Measurements from ENCODE around the gene ANOS1.

ANOS1 gene

DNA sequence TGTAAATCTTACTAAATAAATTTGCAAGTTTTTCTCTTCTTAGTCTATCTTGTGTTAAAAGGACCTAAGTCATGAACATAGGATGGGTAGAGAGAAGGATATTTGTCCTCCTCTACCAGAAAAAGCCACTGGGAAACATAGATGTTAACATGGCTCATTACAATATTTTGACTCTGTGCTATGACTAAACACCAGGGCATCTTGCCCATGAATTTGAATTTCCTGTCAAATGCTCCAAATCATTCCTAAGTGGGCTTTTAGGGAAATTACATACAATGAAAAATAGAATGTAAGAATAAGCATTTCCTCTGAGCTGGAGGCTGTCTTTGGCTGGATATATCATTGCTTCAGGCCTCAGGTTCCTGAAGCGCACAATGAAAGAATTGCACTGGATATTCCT lies 39.1 kb downstream of the ANOS1 start:
- Histone ChIP-seq H3K9ac (ENCODE audit: low read length) (no peak overlapping the region), H3K4ac (ENCODE audit: low read depth, low read length) (no peak overlapping the region), H2BK120ac (ENCODE audit: insufficient read depth, low read length, poor library complexity) (no peak overlapping the region), H2AK5ac (ENCODE audit: low read length) (no peak overlapping the region), H3K9me3 (ENCODE audit: insufficient read depth, low read depth, low read length) (no peaks in the 10 kb centered on the region), H3K4me1 (ENCODE audit: control insufficient read depth in 1 of 2, insufficient read depth in 2 of 2, low read length in 2 of 2) (no peaks in the 10 kb centered on the region), H2BK12ac (ENCODE audit: low read length) (no peak overlapping the region), H4K12ac (ENCODE audit: low read depth, low read length) (no peak overlapping the region), H3K4me3 (ENCODE audit: low read depth, low read length) (no peak overlapping the region), H2BK5ac (ENCODE audit: low read depth, low read length, poor library complexity) (no peak overlapping the region), H3K36me3 (ENCODE audit: control insufficient read depth in 1 of 2, insufficient read depth in 2 of 2, low read length in 2 of 2) (no peaks in the 10 kb centered on the region), H2AFZ (ENCODE audit: insufficient read depth, low read length, poor library complexity) (no peak overlapping the region), H3K14ac (ENCODE audit: low read length) (no peak overlapping the region), H3K27ac (ENCODE audit: low read depth, low read length) (no peak overlapping the region), H3K4me2 (ENCODE audit: low read length) (no peak overlapping the region), H3K27me3 (ENCODE audit: insufficient read depth, low read length) (no peaks in the 10 kb centered on the region), H3K23ac (ENCODE audit: low read length) (no peak overlapping the region), H3K79me2 (ENCODE audit: control insufficient read depth, insufficient read depth, low read length, poor library complexity) (no peaks in the 10 kb centered on the region), H3K79me1 (ENCODE audit: low read length) (no peaks in the 10 kb centered on the region), H4K91ac (ENCODE audit: low read depth, low read length) (no peak overlapping the region), H3K18ac (ENCODE audit: low read length) (no peak overlapping the region), H4K8ac (ENCODE audit: low read depth, low read length) (no peak overlapping the region)
- DNase-seq, result no peak
- no CpG with 5 or more reads among the region's 1 CpG for WGBS (ENCODE audit: extremely low coverage, insufficient coverage, insufficient read length)

DNA sequence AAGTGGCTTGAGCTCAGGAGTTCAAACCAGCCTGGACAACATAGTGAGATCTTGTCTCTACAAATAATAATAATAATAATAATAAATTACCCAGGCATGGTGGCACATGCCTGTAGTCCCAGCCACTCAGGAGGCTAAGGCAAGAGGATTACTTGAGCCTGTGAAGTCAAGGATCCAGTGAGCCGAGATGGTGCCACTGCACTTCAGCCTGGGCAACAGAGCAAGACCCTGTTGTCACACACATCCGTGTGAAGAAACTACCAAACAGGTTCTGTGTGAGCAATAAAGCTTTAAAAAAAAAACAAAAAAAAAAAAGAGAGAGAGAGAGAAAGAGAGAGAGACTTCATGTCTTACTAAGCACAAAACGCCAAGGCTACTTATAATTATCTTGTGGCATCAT lies 42.5 kb downstream of the ANOS1 start:
- no peaks in the 10 kb centered on the region for H3K27me3 ChIP-seq (ENCODE audit: insufficient read depth, low read length)
- H3K36me3 ChIP-seq (ENCODE audit: control insufficient read depth in 1 of 2, insufficient read depth in 2 of 2, low read length in 2 of 2), result no peaks in the 10 kb centered on the region
- H2BK12ac ChIP-seq (ENCODE audit: low read length), result no peak overlapping the region
- no peak overlapping the region for H3K27ac ChIP-seq (ENCODE audit: low read depth, low read length)
- no peak overlapping the region for H2AK5ac ChIP-seq (ENCODE audit: low read length)
- WGBS (ENCODE audit: extremely low coverage, insufficient coverage, insufficient read length), result no CpG with 5 or more reads among the region's 3 CpGs
- H3K4ac ChIP-seq (ENCODE audit: low read depth, low read length), result no peak overlapping the region
- no peak overlapping the region for H4K12ac ChIP-seq (ENCODE audit: low read depth, low read length)
- no peak overlapping the region for H2BK5ac ChIP-seq (ENCODE audit: low read depth, low read length, poor library complexity)
- H3K79me2 ChIP-seq (ENCODE audit: control insufficient read depth, insufficient read depth, low read length, poor library complexity), result no peaks in the 10 kb centered on the region
- no peaks in the 10 kb centered on the region for H3K79me1 ChIP-seq (ENCODE audit: low read length)
- H4K8ac ChIP-seq (ENCODE audit: low read depth, low read length), result no peak overlapping the region
- H3K4me3 ChIP-seq (ENCODE audit: low read depth, low read length), result no peak overlapping the region
- H3K4me2 ChIP-seq (ENCODE audit: low read length), result no peak overlapping the region
- no peak overlapping the region for H2AFZ ChIP-seq (ENCODE audit: insufficient read depth, low read length, poor library complexity)
- no peak overlapping the region for H3K9ac ChIP-seq (ENCODE audit: low read length)
- no peak overlapping the region for H3K23ac ChIP-seq (ENCODE audit: low read length)
- no peak overlapping the region for H2BK120ac ChIP-seq (ENCODE audit: insufficient read depth, low read length, poor library complexity)
- no peak overlapping the region for H3K18ac ChIP-seq (ENCODE audit: low read length)
- no peak overlapping the region for H3K14ac ChIP-seq (ENCODE audit: low read length)
- no peaks in the 10 kb centered on the region for H3K4me1 ChIP-seq (ENCODE audit: control insufficient read depth in 1 of 2, insufficient read depth in 2 of 2, low read length in 2 of 2)
- no peak overlapping the region for H4K91ac ChIP-seq (ENCODE audit: low read depth, low read length)
- no peak for DNase-seq
- no peaks in the 10 kb centered on the region for H3K9me3 ChIP-seq (ENCODE audit: insufficient read depth, low read depth, low read length)

DNA sequence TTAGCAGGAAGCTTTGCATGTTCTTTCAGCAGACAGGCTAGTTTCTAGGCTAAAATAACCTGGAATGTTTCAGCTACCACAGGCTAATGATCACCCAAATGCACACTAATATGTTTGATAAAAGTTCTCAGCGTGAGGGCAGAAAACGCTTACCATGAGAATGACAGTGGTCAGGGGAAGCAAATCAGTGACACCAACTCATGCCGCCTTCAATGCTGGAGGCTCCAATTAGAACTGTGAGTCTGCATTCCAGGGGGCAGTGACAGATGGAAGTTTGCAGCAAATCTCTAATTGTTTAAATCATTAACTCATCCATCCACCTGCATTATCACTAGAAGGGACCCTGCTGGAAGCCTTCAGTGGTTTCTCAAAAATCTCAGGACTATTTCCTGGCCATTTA lies 43.2 kb downstream of the ANOS1 start:
- H3K4me2 ChIP-seq (ENCODE audit: low read length), result no peak overlapping the region
- H3K18ac ChIP-seq (ENCODE audit: low read length), result no peak overlapping the region
- no peak overlapping the region for H3K23ac ChIP-seq (ENCODE audit: low read length)
- no peak for DNase-seq
- H3K9me3 ChIP-seq (ENCODE audit: insufficient read depth, low read depth, low read length), result no peaks in the 10 kb centered on the region
- no peak overlapping the region for H4K8ac ChIP-seq (ENCODE audit: low read depth, low read length)
- H4K12ac ChIP-seq (ENCODE audit: low read depth, low read length), result no peak overlapping the region
- no peak overlapping the region for H2BK12ac ChIP-seq (ENCODE audit: low read length)
- WGBS (ENCODE audit: extremely low coverage, insufficient coverage, insufficient read length), result no CpG with 5 or more reads among the region's 3 CpGs
- no peak overlapping the region for H3K9ac ChIP-seq (ENCODE audit: low read length)
- no peak overlapping the region for H2AFZ ChIP-seq (ENCODE audit: insufficient read depth, low read length, poor library complexity)
- no peak overlapping the region for H3K4ac ChIP-seq (ENCODE audit: low read depth, low read length)
- H3K27me3 ChIP-seq (ENCODE audit: insufficient read depth, low read length), result no peaks in the 10 kb centered on the region
- H2BK120ac ChIP-seq (ENCODE audit: insufficient read depth, low read length, poor library complexity), result no peak overlapping the region
- no peak overlapping the region for H2AK5ac ChIP-seq (ENCODE audit: low read length)
- H3K4me3 ChIP-seq (ENCODE audit: low read depth, low read length), result no peak overlapping the region
- no peak overlapping the region for H3K14ac ChIP-seq (ENCODE audit: low read length)
- no peaks in the 10 kb centered on the region for H3K4me1 ChIP-seq (ENCODE audit: control insufficient read depth in 1 of 2, insufficient read depth in 2 of 2, low read length in 2 of 2)
- H3K27ac ChIP-seq (ENCODE audit: low read depth, low read length), result no peak overlapping the region
- H4K91ac ChIP-seq (ENCODE audit: low read depth, low read length), result no peak overlapping the region
- no peak overlapping the region for H2BK5ac ChIP-seq (ENCODE audit: low read depth, low read length, poor library complexity)
- H3K79me2 ChIP-seq (ENCODE audit: control insufficient read depth, insufficient read depth, low read length, poor library complexity), result no peaks in the 10 kb centered on the region
- H3K36me3 ChIP-seq (ENCODE audit: control insufficient read depth in 1 of 2, insufficient read depth in 2 of 2, low read length in 2 of 2), result no peaks in the 10 kb centered on the region
- no peaks in the 10 kb centered on the region for H3K79me1 ChIP-seq (ENCODE audit: low read length)

DNA sequence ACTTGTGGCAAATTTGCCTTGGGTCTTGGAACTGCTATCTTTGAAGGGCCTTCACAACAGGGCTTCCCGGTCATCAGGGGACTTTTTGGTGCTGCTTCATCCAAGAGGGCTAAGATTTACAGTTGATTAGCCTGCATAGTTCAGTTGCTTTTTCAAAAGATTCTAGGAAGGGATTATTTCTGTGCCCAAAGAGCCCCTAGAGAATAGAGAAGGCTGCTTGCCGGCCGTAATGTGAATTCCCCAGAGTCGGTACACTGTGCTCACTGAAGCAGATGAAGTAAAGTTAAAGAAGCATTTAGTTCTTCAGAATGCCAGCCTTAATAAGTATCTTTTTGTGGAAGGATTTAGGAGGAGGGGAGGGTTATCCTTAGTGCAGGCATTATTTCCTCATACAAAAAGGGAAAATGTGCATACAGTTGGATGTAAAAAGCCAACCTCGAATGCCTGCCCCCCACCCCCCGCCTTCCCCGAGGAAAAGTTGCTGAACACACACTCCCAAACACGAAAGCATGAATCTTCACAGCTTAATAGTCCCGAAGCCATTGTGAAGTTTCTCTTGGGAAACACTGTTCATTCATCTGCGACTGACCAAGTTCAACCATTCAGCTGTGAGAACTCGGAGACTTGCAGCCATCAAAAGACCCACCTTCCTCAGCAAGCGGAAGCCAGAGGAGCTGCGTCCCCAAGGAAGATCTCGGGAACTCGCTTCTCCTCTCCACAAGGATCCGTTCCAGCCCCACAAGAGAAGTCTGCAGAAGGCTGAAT lies 47.6 kb downstream of the ANOS1 start:
- no peaks in the 10 kb centered on the region for H3K79me1 ChIP-seq (ENCODE audit: low read length)
- no peak overlapping the region for H3K27ac ChIP-seq (ENCODE audit: low read depth, low read length)
- H2AFZ ChIP-seq (ENCODE audit: insufficient read depth, low read length, poor library complexity), result no peak overlapping the region
- no peak overlapping the region for H4K12ac ChIP-seq (ENCODE audit: low read depth, low read length)
- no CpG with 5 or more reads among the region's 16 CpGs for WGBS (ENCODE audit: extremely low coverage, insufficient coverage, insufficient read length)
- no peaks in the 10 kb centered on the region for H3K27me3 ChIP-seq (ENCODE audit: insufficient read depth, low read length)
- no peak overlapping the region for H3K4me2 ChIP-seq (ENCODE audit: low read length)
- H4K8ac ChIP-seq (ENCODE audit: low read depth, low read length), result no peak overlapping the region
- no peak overlapping the region for H3K4ac ChIP-seq (ENCODE audit: low read depth, low read length)
- H2AK5ac ChIP-seq (ENCODE audit: low read length), result no peak overlapping the region
- no peak overlapping the region for H3K14ac ChIP-seq (ENCODE audit: low read length)
- H2BK120ac ChIP-seq (ENCODE audit: insufficient read depth, low read length, poor library complexity), result no peak overlapping the region
- no peaks in the 10 kb centered on the region for H3K79me2 ChIP-seq (ENCODE audit: control insufficient read depth, insufficient read depth, low read length, poor library complexity)
- H3K23ac ChIP-seq (ENCODE audit: low read length), result no peak overlapping the region
- no peak overlapping the region for H3K18ac ChIP-seq (ENCODE audit: low read length)
- H3K4me3 ChIP-seq (ENCODE audit: low read depth, low read length), result no peak overlapping the region
- no peak for DNase-seq
- no peak overlapping the region for H3K9ac ChIP-seq (ENCODE audit: low read length)
- H2BK12ac ChIP-seq (ENCODE audit: low read length), result no peak overlapping the region
- H2BK5ac ChIP-seq (ENCODE audit: low read depth, low read length, poor library complexity), result no peak overlapping the region
- no peaks in the 10 kb centered on the region for H3K4me1 ChIP-seq (ENCODE audit: control insufficient read depth in 1 of 2, insufficient read depth in 2 of 2, low read length in 2 of 2)
- no peaks in the 10 kb centered on the region for H3K9me3 ChIP-seq (ENCODE audit: insufficient read depth, low read depth, low read length)
- H3K36me3 ChIP-seq (ENCODE audit: control insufficient read depth in 1 of 2, insufficient read depth in 2 of 2, low read length in 2 of 2), result no peaks in the 10 kb centered on the region
- no peak overlapping the region for H4K91ac ChIP-seq (ENCODE audit: low read depth, low read length)
